K562 (cell line): ENCODE results near the gene FAF2. TPM values are rescaled to one million over a fixed set of nuclear protein-coding genes. Genes with fewer than 3 reads are reported as not detected.

ENCODE experiments used
- BMI1 ChIP-seq: fragments of 150-350 bp; IDR thresholded peaks from 2 replicates; pipeline ENCODE4 v1.6.1; 2014; ENCODE audit warnings: low read length
- CBFB ChIP-seq: sonication (generic); formaldehyde crosslinking; IDR thresholded peaks from 2 replicates; pipeline ENCODE4 v1.4.0; 2020; ENCODE audit warnings: mild to moderate bottlenecking, missing genetic modification reagents
- E2F5 ChIP-seq: sonication (generic); formaldehyde crosslinking; IDR thresholded peaks from 2 replicates; pipeline ENCODE4 v1.8.0; 2022; ENCODE audit warnings: mild to moderate bottlenecking, missing genetic modification reagents
- ETV5 ChIP-seq: sonication (generic); formaldehyde crosslinking; IDR thresholded peaks from 2 replicates; pipeline ENCODE4 v1.4.0; 2020; ENCODE audit warnings: low read depth, mild to moderate bottlenecking, missing genetic modification reagents
- FOSL1 ChIP-seq: fragments of 200-800 bp; sonication (Bioruptor generic); conservative IDR thresholded peaks from 2 replicates; pipeline ENCODE4 v1.6.1; 2016; ENCODE audit warnings: missing genetic modification characterization, missing compliant biosample characterization
- KAT8 ChIP-seq: fragments of 450-650 bp; IDR thresholded peaks from 2 replicates; pipeline ENCODE4 v1.6.1; 2016; ENCODE audit warnings: low read depth, mild to moderate bottlenecking
- KLF6 ChIP-seq: fragments of 250-450 bp; sonication (Bioruptor Pico); IDR thresholded peaks from 2 replicates; pipeline ENCODE4 v1.4.0; 2020; ENCODE audit warnings: mild to moderate bottlenecking, moderate library complexity, borderline replicate concordance
- MAFF ChIP-seq: IDR thresholded peaks from 2 replicates; pipeline ENCODE4 v1.6.1; 2012; ENCODE audit warnings: low read length, improper control_type of control experiment
- MYNN ChIP-seq, 2 experiments: sonication (generic); formaldehyde crosslinking in 1 of 2; IDR thresholded peaks; 2 replicates each; pipeline versions ENCODE4 v1.5.0 to v1.6.1; 2016 to 2020; ENCODE audit warnings: antibody characterized with exemption in 1 of 2, missing genetic modification reagents in 1 of 2
- SFPQ ChIP-seq: fragments of 200-400 bp; formaldehyde crosslinking; IDR thresholded peaks from 2 replicates; pipeline ENCODE4 v1.6.1; 2017; ENCODE audit warnings: mild to moderate bottlenecking, low read depth, low read length, moderate library complexity
- TAF9B ChIP-seq: fragments of 450-650 bp; IDR thresholded peaks from 2 replicates; pipeline ENCODE4 v1.6.1; 2018; ENCODE audit warnings: mild to moderate bottlenecking; ENCODE audit not compliant: partially characterized antibody
- TARDBP ChIP-seq: fragments of 450-650 bp; IDR thresholded peaks from 2 replicates; pipeline ENCODE4 v1.6.1; 2016
- TSC22D4 ChIP-seq: fragments of 450-650 bp; IDR thresholded peaks from 2 replicates; pipeline ENCODE4 v1.6.1; 2016; ENCODE audit warnings: missing genetic modification characterization, missing biosample characterization, control low read depth
- ZBTB40 ChIP-seq, 2 experiments: fragments of 450-650 bp in 1 of 2; sonication (generic) in 1 of 2; formaldehyde crosslinking in 1 of 2; IDR thresholded peaks; 2 replicates each; pipeline versions ENCODE4 v1.7.1 to v1.9.0; 2016 to 2022; ENCODE audit warnings: inconsistent platforms in 1 of 2, mild to moderate bottlenecking in 1 of 2, missing genetic modification reagents in 1 of 2
- ZBTB8A ChIP-seq: fragments of 450-650 bp; IDR thresholded peaks from 2 replicates; pipeline ENCODE4 v1.6.1; 2018; ENCODE audit warnings: mild to moderate bottlenecking, moderate library complexity; ENCODE audit not compliant: partially characterized antibody
- polyA plus RNA-seq, 8 experiments: library from polyadenylated mRNA; depleted of rRNA in 4 of 8; stranded (reverse) in 5 of 8; unstranded in 3 of 8; fragments of >200 nt; fragmentation: Nextera tagmentation in 2 of 8; fragmentation: Illumina TruSeq in 1 of 8; extraction: Ambion mirVana in 2 of 8; extraction: Trizol in 1 of 8; gene quantifications; 2 replicates each; pipeline versions ENCODE4 v1.2.1 to v1.2.3, GENCODE V29; 2011 to 2014; ENCODE audit warnings: inconsistent platforms in 1 of 8, missing spikeins in 1 of 8
- total RNA-seq, 7 experiments: library from RNA; depleted of rRNA in 6 of 7; stranded (reverse); fragments of >200 nt in 6 of 7; fragmentation: Illumina TruSeq in 2 of 7; extraction: Trizol in 2 of 7; gene quantifications; 2 replicates each; pipeline versions ENCODE4 v1.2.1 to v1.2.3, GENCODE V29; 2011 to 2021; ENCODE audit warnings: low replicate concordance in 1 of 7

The FAF2 gene
- total and polyA plus RNA-seq, 9 of the 15 experiments (the other 6 are each of a cell fraction or from before 2014, with no cell fraction given): 25.0 to 44.6 (median 36.1) TPM

GRCh38 chr5:176537554-176538229 lies 89.5 kb downstream of the FAF2 start (continued):
- peak; percentile 45 for TF ChIP-seq TAF9B
- no peak for TF ChIP-seq KAT8
- 0 out of 2 replicates have a peak, but pooled peaks have one; percentile 38 for TF ChIP-seq MYNN (IDR thresholded peaks at IDR 0.05)
- no peak for TF ChIP-seq MYNN (CRISPR knock-in tag; IDR thresholded peaks at IDR 0.05)
- peak; percentile 65; the same call in 1 of the 2 replicates for TF ChIP-seq ZBTB40 (IDR thresholded peaks at IDR 0.05)
- no peak for TF ChIP-seq ZBTB40 (CRISPR knock-in tag; IDR thresholded peaks at IDR 0.05)
- no peak for TF ChIP-seq BMI1
- TF ChIP-seq ZBTB8A: no peak
- 0 out of 2 replicates have a peak, but pooled peaks have one; percentile 18 for TF ChIP-seq CBFB (CRISPR knock-in tag)
- peak; percentile 70 for TF ChIP-seq ETV5 (CRISPR knock-in tag)
- TF ChIP-seq TARDBP: peak; percentile 94
- TF ChIP-seq KLF6 (CRISPR knock-in tag): no peak
- TF ChIP-seq FOSL1 (tag): peak; percentile 79
- TF ChIP-seq TSC22D4 (tag): no peak
- no peak for TF ChIP-seq E2F5 (CRISPR knock-in tag)
- TF ChIP-seq MAFF: no peak
- TF ChIP-seq SFPQ: no peak
